ENCODE data around the gene UBXN11.

Gene UBXN11

DNA sequence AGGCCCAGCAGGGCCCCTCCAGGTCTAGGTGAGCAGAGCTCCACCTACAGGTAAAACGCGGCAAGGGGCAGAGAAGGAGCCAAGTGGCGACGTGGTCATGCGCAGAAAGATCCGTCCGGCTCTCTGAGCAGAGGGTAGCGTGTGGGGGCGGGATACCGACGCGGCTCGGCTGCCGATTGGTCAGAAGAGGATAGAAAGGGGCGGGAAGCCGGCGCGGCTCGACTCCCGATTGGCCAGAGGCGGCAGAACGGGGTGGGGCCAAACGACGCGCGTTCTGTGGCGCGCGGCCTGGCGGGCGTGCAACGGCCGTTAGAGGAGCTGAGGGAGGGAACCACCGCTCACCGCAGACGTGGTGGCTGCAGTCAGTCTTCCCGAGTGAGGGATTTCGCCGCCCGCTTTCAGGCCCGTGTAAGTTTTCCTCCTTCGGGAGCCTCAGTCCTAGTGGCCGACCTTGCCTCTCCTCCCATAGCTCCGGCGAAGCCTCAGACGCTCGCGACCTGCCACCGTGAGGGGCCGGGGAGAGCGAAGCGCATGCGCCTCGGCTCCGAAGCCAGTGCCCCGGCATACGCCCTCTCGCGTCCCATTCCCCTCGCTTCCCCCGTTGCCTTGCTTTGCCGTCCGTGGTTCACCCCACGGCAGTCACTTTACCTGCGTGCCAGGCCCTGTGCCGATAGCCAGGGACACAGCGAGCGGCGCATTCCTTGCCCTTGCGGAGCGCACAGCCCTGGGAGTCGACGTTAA lies 72.4 kb downstream of the UBXN11 start, which contains the start of gene CEP85:
Gene CEP85, plus strand, starts transcription at position 298 of the 741 bp plus-strand sequence. CDS start 5,584 bp downstream, outside the sequence.
- peak within 1 kb of the TSS; percentile 98 for H3K4me3 ChIP-seq (ENCODE audit: low read length)
- TF ChIP-seq, protein P1, sequence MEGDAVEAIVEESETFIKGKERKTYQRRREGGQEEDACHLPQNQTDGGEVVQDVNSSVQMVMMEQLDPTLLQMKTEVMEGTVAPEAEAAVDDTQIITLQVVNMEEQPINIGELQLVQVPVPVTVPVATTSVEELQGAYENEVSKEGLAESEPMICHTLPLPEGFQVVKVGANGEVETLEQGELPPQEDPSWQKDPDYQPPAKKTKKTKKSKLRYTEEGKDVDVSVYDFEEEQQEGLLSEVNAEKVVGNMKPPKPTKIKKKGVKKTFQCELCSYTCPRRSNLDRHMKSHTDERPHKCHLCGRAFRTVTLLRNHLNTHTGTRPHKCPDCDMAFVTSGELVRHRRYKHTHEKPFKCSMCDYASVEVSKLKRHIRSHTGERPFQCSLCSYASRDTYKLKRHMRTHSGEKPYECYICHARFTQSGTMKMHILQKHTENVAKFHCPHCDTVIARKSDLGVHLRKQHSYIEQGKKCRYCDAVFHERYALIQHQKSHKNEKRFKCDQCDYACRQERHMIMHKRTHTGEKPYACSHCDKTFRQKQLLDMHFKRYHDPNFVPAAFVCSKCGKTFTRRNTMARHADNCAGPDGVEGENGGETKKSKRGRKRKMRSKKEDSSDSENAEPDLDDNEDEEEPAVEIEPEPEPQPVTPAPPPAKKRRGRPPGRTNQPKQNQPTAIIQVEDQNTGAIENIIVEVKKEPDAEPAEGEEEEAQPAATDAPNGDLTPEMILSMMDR (conservative IDR thresholded peaks at IDR 0.05; ENCODE audit: low read length): peak; percentile 78
- DNase-seq (ENCODE audit: low read depth): peak; percentile 96

All from AG10803 (cell line).